Cardiac septum (tissue), 1 donor: ENCODE results near the gene NEURL1B. TPM values are rescaled to one million over a fixed set of nuclear protein-coding genes. Genes with fewer than 3 reads are reported as not detected.

Experiments
- DNase-seq: peaks from one replicate; pipeline ENCODE4 v3.0.0-alpha.2; 2020; ENCODE audit warnings: low spot score
- intact Hi-C: fragments of 100-400 bp; cut with DNase I; formaldehyde crosslinking; loops from one replicate; pipeline ENCODE4 v1.14.0; 2022
- total RNA-seq: library from RNA; stranded (reverse); fragmentation: NEBNext Ultra II Directional; extraction: Animal tissue kit (Norgen Biotek cat#: 25700); gene quantifications from one replicate; pipeline ENCODE4 v1.2.1, GENCODE V29; 2021
- donor health status: DM: no; HTN: no; CAD: no.

NEURL1B gene
- total RNA-seq, 1 donor from 2014 or later, result 19.7 TPM

- DNase-seq, result no peak
- intact Hi-C loops, result loop anchor here (5.0 to 10.0 kb wide), 2 partner anchors 138 to 426 kb away; partner anchors contain the start of gene BNIP1
These were observed 78.1 kb downstream of the NEURL1B start for GRCh38 chr5:172719211-172719610.

GRCh38 chr5:172720655-172721054, 79.6 kb downstream of the NEURL1B start:
- DNase-seq, result no peak
- intact Hi-C loops, result no loop called here

DNA sequence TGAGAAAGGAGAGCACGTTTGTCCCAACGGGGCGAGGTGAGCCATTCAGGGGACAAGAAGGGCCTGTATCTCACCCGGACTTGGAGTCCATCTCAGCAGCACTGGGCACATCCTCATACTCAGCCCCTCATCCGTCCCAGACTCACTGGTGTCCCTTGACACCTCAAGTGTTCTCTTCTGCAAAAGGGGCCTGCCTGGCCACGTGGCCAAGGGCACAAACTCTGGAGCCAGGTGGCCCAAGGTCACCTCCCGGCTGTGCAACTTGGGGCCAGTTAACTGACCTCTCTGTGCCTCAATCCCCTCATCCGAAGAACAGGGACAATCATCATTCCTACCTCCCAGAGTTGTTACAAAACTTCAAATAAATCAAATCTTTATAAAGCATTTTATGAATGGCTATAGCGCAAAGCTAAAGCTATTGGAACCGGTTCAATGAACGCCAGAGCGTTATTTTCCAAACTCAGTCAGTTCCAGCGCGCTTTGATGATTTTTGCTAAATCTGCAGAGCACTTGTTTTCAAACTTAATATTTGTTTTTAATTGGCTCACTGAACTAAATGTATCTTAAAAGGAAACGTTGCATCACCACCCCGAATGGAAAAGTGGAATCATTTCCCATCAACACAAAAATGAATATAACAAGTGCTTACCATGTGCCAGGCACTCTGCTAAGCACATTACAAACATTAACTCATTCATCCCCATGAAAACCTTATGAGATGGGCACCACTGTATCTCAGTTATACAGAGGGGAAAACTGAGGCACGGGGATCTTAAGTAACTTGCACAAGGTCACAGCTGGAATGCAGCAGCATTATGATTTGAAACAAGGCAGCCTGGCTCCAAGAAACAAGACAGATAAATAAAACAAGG, 80.6 kb downstream of the NEURL1B start:
- intact Hi-C loops, result loop anchor here (1.0 kb wide), 1 partner anchor 27 kb away; no protein-coding TSS in a partner anchor
- DNase-seq, result no peak

DNA sequence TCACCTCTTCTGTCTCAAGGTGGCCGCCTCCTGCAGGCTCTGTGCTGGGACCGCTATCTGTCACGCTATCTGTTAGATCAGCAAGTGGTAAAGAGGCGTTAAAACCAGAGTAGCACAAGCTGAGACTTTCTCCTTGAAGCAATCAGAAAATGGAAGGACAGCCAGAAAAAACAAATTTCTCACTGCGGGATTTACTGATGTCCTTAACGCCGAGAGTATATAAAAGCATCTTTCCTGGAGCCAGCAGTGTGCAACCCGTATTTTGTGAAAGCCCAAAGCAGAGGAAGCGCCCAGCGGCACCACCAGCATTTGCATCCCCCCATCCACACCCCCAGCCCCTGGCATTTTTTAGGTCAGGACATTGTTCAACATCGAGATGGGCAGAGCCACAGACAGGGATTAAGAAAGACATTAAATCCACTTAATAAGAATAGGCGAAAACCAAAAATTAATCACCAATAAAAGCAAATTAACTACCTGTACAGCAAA, 81.3 kb downstream of the NEURL1B start:
- no peak for DNase-seq
- intact Hi-C loops, result loop anchor here (1.0 kb wide), 1 partner anchor 26 kb away; no protein-coding TSS in a partner anchor

DNA sequence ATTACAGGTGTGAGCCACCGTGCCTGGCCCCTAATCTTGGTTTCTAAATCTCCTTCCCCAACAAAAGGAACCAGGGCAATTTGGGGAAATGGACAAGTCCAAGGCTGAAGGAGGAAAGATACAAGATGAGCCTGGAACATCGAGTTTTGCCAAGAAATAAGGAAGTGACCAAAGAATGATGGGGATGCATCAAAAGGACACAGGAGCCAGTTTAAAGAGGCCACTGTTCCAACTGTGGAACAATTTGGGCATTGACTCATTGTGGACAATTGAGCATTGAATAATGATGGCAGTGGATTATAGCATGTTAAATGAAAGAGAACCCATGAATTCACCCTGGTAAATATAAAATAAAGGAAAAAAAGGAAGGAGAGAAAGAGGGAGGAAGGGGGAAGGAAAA, 82.4 kb downstream of the NEURL1B start:
- DNase-seq, result no peak
- intact Hi-C loops, result no loop called here

- intact Hi-C loops, result no loop called here
- DNase-seq, result no peak
These were observed 83.5 kb downstream of the NEURL1B start for GRCh38 chr5:172724242-172725183.

- DNase-seq, result no peak
- intact Hi-C loops, result no loop called here
These were observed 84.2 kb downstream of the NEURL1B start for GRCh38 chr5:172725273-172725672.

DNA sequence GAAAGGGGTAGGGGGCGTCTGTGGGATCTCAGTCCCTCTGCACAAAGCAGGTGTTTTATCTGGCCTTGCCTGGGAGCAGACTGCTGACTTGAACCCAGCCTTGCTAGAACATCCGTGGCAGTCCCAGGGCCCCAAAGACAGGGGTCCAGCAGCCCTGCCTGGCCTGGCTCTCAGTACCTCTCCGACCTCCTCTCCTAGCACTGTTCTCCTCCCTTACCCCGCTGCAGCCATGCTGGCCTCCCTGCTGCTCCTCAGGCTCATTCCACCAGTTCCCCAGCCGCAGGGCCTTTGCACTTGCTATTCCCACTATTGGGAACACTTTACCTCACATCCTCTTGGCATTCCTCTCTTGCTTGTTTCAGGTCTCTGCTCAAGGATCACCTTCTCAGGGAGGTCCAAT, 84.7 kb downstream of the NEURL1B start:
- intact Hi-C loops, result no loop called here
- DNase-seq, result no peak

GRCh38 chr5:172726966-172727365, 85.9 kb downstream of the NEURL1B start:
- intact Hi-C loops, result no loop called here
- no peak for DNase-seq

- DNase-seq, result no peak
These were observed 86.5 kb downstream of the NEURL1B start for GRCh38 chr5:172727551-172727950.

DNA sequence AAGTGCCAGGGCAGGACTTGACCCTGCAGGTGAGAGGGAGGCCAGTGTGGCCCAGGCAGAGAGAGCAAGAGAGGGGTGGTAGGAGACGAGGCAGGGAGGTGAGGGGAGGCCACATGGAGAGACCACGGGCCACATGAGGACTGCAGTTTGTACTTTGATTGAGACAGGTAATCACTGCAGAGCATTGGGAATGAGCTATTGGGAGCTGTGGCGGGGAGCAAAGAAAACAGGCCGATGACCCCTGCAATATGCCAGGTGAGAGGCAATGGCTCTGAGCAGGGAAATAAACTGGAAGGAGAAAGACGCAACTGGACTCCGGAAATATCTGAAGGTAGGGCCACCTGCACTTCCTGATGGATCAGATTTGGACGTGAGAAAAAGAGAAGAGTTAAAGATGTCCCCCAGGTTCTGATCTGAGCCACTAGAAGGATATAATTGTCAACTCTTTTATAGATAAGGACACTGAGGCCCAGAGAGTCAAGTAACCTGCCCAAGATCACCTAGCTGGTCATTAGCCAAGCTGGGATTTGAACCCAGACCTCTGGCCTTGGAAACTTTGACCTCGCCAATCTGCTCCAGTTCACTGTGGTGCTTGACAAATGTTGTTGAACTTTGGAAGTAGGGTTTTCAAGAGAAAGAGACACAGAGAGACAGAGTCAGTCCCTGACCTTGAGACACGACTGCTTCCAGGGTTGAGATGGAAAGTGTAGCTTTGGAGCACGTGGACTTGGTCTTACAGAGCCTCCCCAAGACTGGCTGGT, 87.6 kb downstream of the NEURL1B start:
- no peak for DNase-seq
- intact Hi-C loops, result no loop called here

More at GRCh38 chr5:172727551-172727950, 86.5 kb downstream of the NEURL1B start:
- intact Hi-C loops, result no loop called here

- DNase-seq, result no peak
- intact Hi-C loops, result no loop called here
These were observed 88.5 kb downstream of the NEURL1B start for GRCh38 chr5:172729588-172729987.

- no peak for DNase-seq
- intact Hi-C loops, result no loop called here
These were observed 89.2 kb downstream of the NEURL1B start for GRCh38 chr5:172730222-172730621.

DNA sequence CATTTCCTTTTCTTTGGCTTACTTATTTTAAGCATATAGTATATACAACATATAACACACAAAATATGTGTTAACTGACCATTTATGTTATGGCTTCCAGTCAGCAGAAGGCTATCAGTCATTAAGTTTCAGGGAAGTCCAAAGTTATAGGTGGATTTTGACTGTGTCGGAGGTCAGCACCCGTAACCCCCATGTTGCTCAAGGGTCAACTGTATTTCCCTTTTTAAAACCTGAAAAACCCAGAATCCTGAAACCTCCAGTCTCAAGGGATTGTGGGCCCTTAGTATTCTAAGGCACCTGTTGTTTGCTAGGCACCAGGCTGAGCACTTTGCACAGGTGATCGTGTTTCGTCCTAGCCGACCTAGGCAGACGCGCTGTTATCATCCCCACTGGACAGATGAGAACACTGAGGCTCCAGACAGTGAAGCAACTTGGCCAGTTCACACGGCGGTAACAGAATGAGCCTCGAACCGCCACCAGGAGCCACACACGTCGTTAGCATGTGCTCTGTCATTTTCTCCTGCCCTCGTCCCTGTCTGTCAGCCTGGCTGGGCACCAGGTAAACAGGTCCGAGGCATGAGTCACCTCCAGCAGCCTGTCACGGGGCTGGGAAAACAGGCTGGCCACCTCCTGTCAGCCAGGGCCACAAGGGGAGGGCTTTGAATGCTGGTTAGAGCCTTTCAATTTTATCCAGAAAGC, 90.1 kb downstream of the NEURL1B start:
- intact Hi-C loops, result no loop called here

GRCh38 chr5:172731680-172732074, 90.6 kb downstream of the NEURL1B start:
- DNase-seq, result no peak
- intact Hi-C loops, result no loop called here

More for the DNA sequence above, 90.1 kb downstream of the NEURL1B start:
- DNase-seq, result no peak

- DNase-seq, result no peak
- intact Hi-C loops, result no loop called here
These were observed 91.3 kb downstream of the NEURL1B start for GRCh38 chr5:172732201-172732865.

DNA sequence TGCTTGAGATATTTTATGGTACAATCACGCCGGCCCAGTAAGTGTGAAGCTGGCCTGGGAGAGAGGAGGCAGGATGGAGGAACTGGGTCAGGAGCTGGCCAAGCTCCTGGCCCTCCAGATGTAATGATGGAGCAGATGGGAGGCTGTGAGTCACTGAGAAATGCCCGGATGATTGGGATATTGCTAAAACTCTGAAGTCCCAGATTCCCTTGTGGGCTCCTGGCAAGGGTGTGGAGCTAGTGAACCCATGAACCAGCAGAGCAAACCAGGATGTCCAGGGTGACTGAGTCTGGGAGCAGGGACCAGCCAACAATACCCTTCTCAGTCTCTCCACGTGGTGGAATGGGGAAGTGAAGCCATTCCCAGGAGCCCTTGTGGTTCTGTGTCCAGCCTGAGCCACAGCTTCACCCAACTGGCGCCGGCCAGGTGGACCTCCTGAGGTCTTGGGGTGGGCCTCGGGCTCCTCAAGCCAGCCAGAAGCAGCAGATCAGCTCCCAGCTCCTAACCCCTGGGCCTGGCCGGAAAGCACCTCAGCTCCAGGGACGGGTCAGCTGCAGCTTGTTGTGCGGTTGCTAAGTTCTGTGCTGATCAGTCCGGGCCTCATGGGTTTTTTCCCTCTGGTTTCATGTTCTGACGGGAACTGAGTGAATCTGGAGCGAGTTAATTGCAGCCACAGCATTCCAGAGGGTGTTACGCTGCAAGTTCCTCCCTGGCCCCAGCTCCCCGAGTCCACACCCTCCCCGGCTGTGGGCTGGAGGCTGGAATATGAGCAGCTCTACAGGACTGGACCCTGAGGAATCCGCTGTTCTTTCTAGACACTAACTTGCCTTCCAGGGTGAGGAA, 92.3 kb downstream of the NEURL1B start:
- no peak for DNase-seq
- intact Hi-C loops, result no loop called here
